ENCODE measurements around the gene HIC2.
"Not testable (repeated sequence)": the region's sequence is repeated elsewhere in the genome, so short reads cannot be mapped to it uniquely, and the experiment has no call there.

Gene HIC2

DNA sequence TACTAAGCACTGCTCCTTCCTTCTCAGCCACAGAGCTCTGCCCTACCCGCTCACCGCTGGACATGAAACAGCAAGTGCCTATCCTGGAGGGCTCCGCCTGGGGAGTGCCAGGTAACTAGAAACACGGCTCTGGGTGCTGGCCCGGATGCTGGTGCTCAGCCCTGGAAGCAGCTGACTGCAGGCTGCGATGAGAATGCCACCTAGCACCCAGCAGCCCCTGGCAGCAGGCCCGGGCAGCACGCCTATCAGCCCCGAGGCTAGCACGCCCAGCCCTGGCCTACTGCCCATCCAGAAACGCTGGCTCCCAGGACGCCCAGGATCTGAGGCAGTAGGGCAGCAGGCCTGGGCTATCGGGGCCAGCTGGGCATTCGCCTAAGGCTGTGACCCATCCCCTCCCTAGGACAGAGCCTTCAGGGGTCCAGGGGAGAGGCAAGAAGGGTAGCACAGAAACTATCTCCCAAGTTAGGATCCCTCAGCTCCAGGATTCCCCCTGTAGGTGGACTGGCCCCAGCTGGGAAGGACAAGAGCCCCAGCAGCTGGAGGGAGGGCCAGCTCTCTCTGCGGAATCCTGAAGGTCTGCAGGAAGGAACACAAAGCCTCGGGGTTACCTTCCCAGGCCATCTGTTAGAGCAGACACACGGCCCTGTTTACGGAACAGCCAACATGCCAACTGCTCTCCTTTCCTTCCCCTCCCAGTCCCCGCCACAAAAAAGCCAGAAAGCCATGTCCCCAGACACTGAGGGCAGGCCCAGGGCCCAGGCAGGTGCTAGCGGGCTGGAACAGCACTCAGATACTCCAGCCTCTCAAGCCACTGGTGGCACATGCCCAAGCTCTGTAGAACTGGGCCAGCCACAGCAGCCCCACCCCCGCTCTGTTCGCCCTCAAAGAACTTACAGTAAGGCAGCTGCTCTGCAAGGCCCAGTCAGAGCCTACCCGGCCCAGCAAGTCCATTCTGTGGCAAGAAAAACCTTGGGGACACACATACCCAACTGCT, 76.9 kb downstream of the HIC2 start:
- not testable (repeated sequence) for DNase-seq (ENCODE audit: low read depth, low spot score)

DNA sequence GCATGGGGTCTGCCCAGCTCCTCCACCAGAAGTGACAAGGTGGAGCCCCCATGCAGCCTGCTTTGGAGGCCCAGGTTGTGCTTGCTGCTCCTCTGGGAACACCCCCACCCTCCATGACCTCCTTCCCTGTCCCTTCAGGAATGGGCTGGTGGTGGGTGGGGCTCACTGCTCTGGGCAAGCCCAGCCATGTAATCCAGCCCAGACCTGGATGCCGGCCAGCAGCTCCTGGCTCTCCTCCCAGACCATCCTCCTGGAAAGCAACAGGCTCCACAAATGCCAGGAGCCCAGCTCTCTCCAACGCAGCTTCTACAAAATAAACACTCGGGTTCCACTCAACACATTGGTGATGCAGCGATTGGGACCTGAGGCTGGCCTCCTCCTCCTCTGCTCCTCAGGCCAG, 80.8 kb downstream of the HIC2 start:
- DNase-seq (ENCODE audit: low read depth, low spot score), result not testable (repeated sequence)

GRCh38 chr22:21498489-21498888, 81.3 kb downstream of the HIC2 start:
- not testable (repeated sequence) for DNase-seq (ENCODE audit: low read depth, low spot score)

DNA sequence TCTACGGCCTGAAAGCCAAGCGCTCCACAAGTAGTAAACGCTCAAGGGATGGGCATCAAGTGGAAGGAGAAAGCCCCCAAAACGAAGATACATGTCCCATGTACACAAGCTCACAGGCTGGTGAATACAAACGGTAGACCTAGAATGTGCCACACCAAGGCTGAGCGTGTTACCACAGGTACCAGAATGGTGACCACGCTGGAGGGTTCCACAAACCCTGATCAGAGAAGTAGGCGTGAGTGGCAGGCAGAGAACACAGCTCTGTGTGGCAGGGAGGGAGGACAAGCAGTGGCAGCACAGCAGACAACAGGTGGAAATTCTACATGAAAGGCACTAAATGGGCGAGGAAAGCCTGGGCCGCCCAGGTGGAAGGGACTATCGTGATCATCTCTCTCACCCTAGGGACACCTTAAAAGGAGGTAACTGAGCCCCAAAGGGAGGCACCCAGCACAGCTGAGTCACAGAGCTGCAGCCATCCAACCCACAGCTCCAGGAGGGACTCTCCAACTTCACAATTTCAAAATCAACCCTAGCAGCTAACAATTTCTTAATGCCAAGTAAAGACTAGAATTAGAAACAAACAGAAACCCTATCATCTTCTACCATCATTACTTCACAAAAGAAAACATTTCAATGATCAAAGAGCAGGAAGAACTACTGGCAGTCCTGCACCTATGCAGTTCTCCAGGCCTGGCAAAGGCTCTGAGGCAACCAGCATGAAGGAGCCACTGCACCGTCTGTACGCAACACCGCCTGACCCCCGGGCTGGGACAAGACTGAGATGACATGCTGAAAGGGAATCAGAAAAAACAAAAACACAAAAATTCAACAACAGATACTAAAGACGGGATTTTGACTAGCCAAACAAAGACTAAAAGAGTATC, 82.7 kb downstream of the HIC2 start:
- DNase-seq (ENCODE audit: low read depth, low spot score), result not testable (repeated sequence)
